ENCODE results near the gene GPR89A. TPM values are rescaled to one million over a fixed set of nuclear protein-coding genes. Genes with fewer than 3 reads are reported as not detected.
A peak's percentile ranks its signal among the peaks of the same experiment; 100 is the strongest.
"Not testable (repeated sequence)": the region's sequence is repeated elsewhere in the genome, so short reads cannot be mapped to it uniquely, and the experiment has no call there.

The GPR89A gene
- total and polyA plus RNA-seq, 2 of the 8 experiments (the other 6 are each of a cell fraction or from before 2014, with no cell fraction given), result 26.8 to 46.6 TPM

DNA sequence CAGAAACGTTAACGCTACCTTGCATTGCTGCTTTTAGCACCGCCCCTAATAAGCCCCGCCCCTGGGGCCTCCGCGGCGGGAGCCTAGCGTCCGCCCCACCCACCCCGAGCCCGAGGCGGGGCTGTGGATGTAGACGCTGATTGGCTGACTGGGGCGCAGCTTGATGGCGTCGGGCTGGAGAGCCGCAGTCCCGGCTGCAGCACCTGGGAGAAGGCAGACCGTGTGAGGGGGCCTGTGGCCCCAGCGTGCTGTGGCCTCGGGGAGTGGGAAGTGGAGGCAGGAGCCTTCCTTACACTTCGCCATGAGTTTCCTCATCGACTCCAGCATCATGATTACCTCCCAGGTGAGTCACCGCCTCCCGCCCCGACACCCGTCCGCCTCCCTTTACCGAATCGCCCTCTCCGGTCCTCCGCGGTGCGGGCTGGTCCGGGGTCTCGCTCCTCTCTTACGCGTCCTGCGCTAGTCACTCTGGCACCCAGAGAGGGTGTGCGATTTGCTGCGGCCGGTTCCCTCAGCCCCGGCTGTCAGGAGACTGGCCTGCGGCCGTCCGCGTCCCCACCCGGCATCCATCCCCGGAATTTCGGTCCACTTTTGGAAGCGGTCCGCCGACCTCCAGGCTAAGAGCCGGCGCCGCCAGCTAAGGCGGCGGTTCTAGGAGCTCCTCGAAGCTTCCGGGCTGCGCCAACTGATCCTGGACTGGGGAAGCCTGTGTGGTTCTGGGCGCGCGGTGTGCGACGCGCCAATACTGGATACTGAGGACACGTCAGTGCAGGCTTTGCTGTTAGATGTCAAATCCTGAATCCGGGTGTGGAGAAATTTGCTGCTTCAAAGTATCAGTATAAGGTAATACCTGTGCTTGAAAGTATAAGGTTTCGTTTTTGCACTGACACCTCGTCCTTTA is at the start of gene GPR89A (continued):
- peak; percentile 51 for TF ChIP-seq KDM4A (IDR thresholded peaks at IDR 0.05; ENCODE audit: low read depth, low read length, severe bottlenecking)

DNA sequence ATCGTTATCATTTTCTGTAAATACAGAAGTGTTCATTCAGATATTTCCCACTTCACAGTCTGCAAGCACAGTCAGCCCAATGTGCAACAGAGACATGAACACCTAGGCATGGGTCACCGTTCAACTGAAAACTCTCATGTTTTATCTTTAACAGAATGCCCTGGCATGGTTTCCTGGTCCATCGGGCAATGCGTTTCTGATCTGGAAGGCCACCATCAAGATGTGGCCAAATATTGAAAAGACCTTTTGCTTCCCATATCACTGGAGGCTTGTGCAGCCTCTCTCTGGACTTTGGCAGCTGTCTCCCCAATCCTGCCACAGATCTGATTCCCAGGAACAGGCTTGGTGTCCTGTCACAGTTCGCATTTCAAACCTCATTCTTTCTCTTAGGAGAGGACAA is 21.0 kb upstream of the GPR89A start:
- H3K23ac ChIP-seq (ENCODE audit: insufficient read length); H4K91ac ChIP-seq (replicated peaks; ENCODE audit: insufficient read length, low read length); POLR2A ChIA-PET (ENCODE audit: partially characterized antibody); H2BK120ac ChIP-seq (replicated peaks; ENCODE audit: low read depth, low read length); H3K4me1 ChIP-seq (replicated peaks in 1 of 4; ENCODE audit: control insufficient read depth in 3 of 4, insufficient read depth in 4 of 4, low read length in 3 of 4); DNase-seq (ENCODE audit: low read depth in 1 of 2, low spot score in 2 of 2); H3K9me3 ChIP-seq (ENCODE audit: insufficient read depth in 2 of 2, low read depth in 1 of 2, low read length in 1 of 2); FAIRE-seq; H3K23me2 ChIP-seq (ENCODE audit: low read depth, low read length); H2BK20ac ChIP-seq (ENCODE audit: low read length); H3K36me3 ChIP-seq (ENCODE audit: control insufficient read depth in 2 of 4, insufficient read depth in 4 of 4, low read length in 3 of 4); H3K79me2 ChIP-seq (ENCODE audit: control insufficient read depth in 1 of 2, insufficient read depth in 2 of 2, low read length in 2 of 2); H3K27ac ChIP-seq (ENCODE audit: low read depth, low read length); H2AFZ ChIP-seq (ENCODE audit: low read length); H4K8ac ChIP-seq (ENCODE audit: extremely low read depth, insufficient read depth, low read length); H3K4me2 ChIP-seq (ENCODE audit: insufficient read depth in 1 of 2, low read depth in 2 of 2, low read length in 2 of 2); H3K4me3 ChIP-seq (ENCODE audit: extremely low read depth in 1 of 4, insufficient read depth in 2 of 4, low read depth in 3 of 4, low read length in 4 of 4); CTCF ChIA-PET (ENCODE audit: partially characterized antibody); H3K4ac ChIP-seq (replicated peaks; ENCODE audit: insufficient read length, low read depth, low read length); H2BK12ac ChIP-seq (ENCODE audit: low read depth, low read length); H4K20me1 ChIP-seq (replicated peaks in 1 of 2; ENCODE audit: control insufficient read depth in 1 of 2, insufficient read depth in 2 of 2, low read length in 2 of 2); H3K14ac ChIP-seq (ENCODE audit: insufficient read length); H2AK5ac ChIP-seq (ENCODE audit: low read depth, low read length); H4K5ac ChIP-seq (ENCODE audit: insufficient read length, low read depth, low read length); H3K27me3 ChIP-seq (replicated peaks in 1 of 4; ENCODE audit: control insufficient read depth in 3 of 4, extremely low read depth in 1 of 4, insufficient read depth in 3 of 4, low read length in 3 of 4); H3K56ac ChIP-seq (replicated peaks; ENCODE audit: insufficient read length, low read depth, low read length); H3K18ac ChIP-seq (ENCODE audit: extremely low read depth, low read length); H2BK5ac ChIP-seq (ENCODE audit: low read depth, low read length); H2BK15ac ChIP-seq (ENCODE audit: low read length); H3K79me1 ChIP-seq (ENCODE audit: low read depth, low read length); H3K9ac ChIP-seq (replicated peaks in 1 of 4; ENCODE audit: extremely low read depth in 1 of 4, low read depth in 3 of 4, low read length in 3 of 4): not testable (repeated sequence)
- 85% methylated on average over 5 of the region's 5 CpGs; no CpG with 5 or more reads in 1 of the 2 experiments for WGBS, 2 experiments (ENCODE audit: extremely low coverage in 1 of 2, insufficient coverage in 1 of 2, insufficient read length in 1 of 2, insufficient replicate concordance in 2 of 2, low coverage in 1 of 2, low lambda C conversion rate in 2 of 2, missing lambda C conversion rate in 1 of 2)

Data from H1 (cell line).